ENCODE results near the gene SEPTIN8. TPM values are rescaled to one million over a fixed set of nuclear protein-coding genes. Genes with fewer than 3 reads are reported as not detected.
A peak's percentile ranks its signal among the peaks of the same experiment; 100 is the strongest.

The SEPTIN8 gene
- total RNA-seq, 4 donors from 2014 or later: 31.9 to 44.9 (median 38.3) TPM

DNA sequence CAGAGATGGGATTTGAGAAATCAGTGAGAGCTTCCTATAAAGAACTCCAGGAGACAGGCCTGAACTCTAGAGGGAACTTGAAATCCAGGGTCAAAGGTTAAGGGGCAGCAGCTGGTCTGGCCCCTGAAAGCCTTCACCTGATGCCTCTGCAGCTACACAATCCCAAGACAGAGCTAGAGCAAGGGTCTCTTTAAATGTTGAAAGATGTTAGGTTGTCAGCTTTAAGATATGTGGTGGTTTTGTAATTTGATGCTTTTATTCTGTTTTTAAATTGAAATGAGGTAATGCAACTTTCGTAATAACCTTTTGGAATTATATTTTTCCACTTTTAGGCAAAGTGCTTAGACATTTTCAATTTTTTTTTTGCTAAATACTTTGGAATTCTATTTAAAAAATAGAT is 38.4 kb upstream of the SEPTIN8 start:
- intact Hi-C loops (cut with DNase I): loop anchor here (10.0 kb wide), 1 partner anchor 291 kb away; no protein-coding TSS in a partner anchor
- peaks cover 15 to 31% (median 18%) of the 10 kb centered on the region in 3 donors for H3K4me1 ChIP-seq
- peaks cover 6 to 58% (median 14%) of the 10 kb centered on the region in 4 donors for H3K27me3 ChIP-seq
- H3K27ac ChIP-seq: no peak overlapping the region
- DNase-seq: no peak
- no peak overlapping the region for H3K4me3 ChIP-seq
- WGBS, 2 donors: 88 to 97% methylated on average over 1 of the region's 1 CpG
- TF ChIP-seq POLR2A (IDR thresholded peaks at IDR 0.05): no peak
- TF ChIP-seq, protein P1, sequence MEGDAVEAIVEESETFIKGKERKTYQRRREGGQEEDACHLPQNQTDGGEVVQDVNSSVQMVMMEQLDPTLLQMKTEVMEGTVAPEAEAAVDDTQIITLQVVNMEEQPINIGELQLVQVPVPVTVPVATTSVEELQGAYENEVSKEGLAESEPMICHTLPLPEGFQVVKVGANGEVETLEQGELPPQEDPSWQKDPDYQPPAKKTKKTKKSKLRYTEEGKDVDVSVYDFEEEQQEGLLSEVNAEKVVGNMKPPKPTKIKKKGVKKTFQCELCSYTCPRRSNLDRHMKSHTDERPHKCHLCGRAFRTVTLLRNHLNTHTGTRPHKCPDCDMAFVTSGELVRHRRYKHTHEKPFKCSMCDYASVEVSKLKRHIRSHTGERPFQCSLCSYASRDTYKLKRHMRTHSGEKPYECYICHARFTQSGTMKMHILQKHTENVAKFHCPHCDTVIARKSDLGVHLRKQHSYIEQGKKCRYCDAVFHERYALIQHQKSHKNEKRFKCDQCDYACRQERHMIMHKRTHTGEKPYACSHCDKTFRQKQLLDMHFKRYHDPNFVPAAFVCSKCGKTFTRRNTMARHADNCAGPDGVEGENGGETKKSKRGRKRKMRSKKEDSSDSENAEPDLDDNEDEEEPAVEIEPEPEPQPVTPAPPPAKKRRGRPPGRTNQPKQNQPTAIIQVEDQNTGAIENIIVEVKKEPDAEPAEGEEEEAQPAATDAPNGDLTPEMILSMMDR (IDR thresholded peaks at IDR 0.05): no peak
- no peaks in the 10 kb centered on the region for H3K9me3 ChIP-seq
- H3K36me3 ChIP-seq: no peaks in the 10 kb centered on the region

DNA sequence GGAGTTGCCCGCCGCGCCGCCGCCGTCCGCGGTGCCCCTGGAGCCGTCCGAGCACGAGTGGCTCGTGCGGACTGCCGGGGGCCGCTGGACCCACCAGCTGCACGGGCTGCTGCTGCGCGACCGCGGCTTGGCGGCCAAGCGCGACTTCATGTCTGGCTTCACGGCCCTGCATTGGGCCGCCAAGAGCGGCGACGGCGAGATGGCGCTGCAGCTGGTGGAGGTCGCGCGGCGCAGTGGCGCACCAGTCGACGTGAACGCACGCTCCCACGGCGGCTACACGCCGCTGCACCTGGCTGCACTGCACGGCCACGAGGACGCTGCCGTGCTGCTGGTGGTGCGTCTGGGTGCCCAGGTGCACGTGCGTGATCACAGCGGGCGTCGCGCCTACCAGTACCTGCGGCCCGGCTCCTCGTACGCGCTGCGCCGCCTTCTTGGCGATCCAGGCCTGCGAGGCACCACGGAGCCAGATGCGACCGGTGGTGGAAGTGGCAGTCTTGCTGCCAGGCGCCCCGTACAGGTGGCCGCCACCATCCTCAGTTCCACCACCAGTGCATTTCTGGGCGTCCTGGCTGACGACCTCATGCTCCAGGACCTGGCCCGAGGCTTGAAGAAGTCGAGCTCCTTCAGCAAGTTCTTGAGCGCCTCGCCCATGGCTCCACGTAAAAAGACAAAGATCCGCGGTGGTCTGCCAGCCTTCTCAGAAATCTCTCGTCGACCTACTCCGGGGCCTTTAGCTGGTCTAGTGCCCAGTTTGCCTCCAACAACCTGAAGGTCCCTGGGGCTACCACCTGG is 37.7 kb upstream of the SEPTIN8 start:
- H3K9me3 ChIP-seq: no peaks in the 10 kb centered on the region
- intact Hi-C loops (cut with DNase I): loop anchor here (10.0 kb wide), 1 partner anchor 290 kb away; no protein-coding TSS in a partner anchor
- 96% methylated on average over 12 to 19 of the region's 81 CpGs for WGBS, 2 donors

DNA sequence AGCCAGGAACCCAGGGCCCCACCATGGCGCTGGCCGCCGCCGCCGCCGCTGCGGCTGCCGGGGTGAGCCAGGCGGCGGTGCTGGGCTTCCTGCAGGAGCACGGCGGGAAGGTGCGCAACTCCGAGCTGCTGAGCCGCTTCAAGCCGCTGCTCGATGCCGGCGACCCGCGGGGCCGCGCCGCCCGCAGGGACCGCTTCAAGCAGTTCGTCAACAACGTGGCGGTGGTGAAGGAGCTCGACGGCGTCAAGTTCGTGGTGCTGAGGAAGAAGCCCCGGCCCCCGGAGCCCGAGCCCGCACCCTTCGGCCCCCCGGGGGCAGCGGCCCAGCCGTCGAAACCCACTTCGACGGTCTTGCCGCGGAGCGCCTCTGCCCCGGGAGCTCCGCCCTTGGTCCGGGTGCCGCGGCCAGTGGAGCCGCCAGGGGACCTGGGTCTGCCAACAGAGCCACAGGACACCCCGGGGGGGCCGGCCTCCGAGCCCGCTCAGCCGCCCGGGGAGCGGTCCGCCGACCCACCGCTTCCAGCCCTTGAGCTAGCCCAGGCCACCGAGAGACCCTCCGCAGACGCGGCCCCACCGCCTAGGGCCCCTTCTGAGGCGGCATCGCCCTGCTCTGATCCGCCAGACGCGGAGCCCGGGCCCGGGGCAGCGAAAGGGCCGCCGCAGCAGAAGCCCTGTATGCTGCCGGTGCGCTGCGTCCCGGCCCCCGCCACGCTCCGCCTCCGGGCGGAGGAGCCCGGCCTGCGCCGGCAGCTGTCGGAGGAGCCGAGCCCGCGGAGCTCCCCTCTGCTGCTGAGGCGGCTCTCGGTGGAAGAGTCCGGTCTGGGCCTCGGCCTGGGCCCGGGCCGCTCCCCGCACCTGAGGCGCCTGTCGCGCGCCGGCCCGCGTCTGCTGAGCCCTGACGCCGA is 36.8 kb upstream of the SEPTIN8 start:
- 4% methylated on average over 9 of the region's 110 CpGs; no CpG with 5 or more reads in 1 of the 2 donors for WGBS, 2 donors
- peak overlapping the region; percentile 35 to 69 (median 48) for H3K4me3 ChIP-seq
- H3K36me3 ChIP-seq: no peaks in the 10 kb centered on the region
- DNase-seq: no peak
- TF ChIP-seq POLR2A (IDR thresholded peaks at IDR 0.05): no peak
- TF ChIP-seq, protein P1 (IDR thresholded peaks at IDR 0.05): no peak
- H3K27me3 ChIP-seq: peaks cover 6 to 56% (median 14%) of the 10 kb centered on the region in 4 donors
- no peaks in the 10 kb centered on the region for H3K9me3 ChIP-seq
- H3K4me1 ChIP-seq: peaks cover 9 to 26% (median 18%) of the 10 kb centered on the region in 3 donors
- no peak overlapping the region for H3K27ac ChIP-seq
- intact Hi-C loops (cut with DNase I): loop anchor here (10.0 kb wide), 1 partner anchor 289 kb away; no protein-coding TSS in a partner anchor

More for the DNA sequence above, 37.7 kb upstream of the SEPTIN8 start:
- no peak for TF ChIP-seq POLR2A (IDR thresholded peaks at IDR 0.05)
- TF ChIP-seq, protein P1 (IDR thresholded peaks at IDR 0.05): no peak
- Histone ChIP-seq H3K4me3 (peak overlapping the region in 3 of 4 donors; percentile 35 to 69 (median 54)), H3K27ac (no peak overlapping the region), H3K36me3 (no peaks in the 10 kb centered on the region), H3K27me3 (peaks cover 6 to 60% (median 14%) of the 10 kb centered on the region in 4 donors), H3K4me1 (peaks cover 12 to 27% (median 18%) of the 10 kb centered on the region in 3 donors)
- no peak for DNase-seq

DNA sequence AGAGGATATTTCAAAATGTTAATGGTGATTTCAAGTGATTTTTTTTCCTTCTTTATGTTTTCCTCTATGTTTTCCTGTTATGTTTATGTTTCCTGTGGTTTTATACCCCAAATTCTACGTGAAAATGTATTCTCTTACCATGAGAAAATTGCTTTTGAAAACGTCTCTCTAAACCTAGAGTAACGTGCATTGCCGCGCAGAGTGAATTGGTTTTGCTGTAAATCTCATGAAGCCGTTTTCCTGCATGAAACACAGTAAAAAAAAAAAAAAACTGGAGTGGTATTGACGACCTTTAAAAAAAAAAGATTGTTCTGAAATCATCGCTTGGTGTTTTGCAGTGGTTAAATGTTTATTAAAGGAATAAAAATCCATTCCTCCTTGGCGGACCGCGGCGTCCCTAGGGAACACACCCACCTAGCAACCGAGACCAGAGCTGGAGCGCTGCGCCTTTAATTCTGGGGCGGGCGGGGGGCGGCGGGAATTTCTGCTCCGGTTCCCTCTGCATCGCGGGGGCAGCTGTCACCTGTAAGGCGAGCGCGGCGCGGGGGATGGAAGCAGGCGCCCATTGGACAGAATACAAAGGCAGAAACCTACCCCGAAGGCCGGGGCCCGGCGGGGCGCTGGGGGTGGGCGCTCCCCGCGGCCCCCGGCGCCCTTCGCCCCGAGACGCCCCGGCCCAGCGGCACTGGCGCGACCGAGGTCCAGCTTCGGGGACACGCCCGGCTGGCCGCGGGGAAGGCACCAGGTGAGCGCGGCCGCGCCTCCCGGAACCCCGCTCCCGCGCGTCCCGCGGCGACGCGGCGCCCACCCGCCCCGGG is 36.0 kb upstream of the SEPTIN8 start, which contains the start of gene SOWAHA:
Gene SOWAHA, plus strand, starts transcription at position 522 of the 818 bp plus-strand sequence. CDS start 320 bp downstream, outside the sequence.
- TF ChIP-seq POLR2A (IDR thresholded peaks at IDR 0.05): no peak
- TF ChIP-seq, protein P1 (IDR thresholded peaks at IDR 0.05): no peak
- 16 to 18% methylated on average over 14 to 15 of the region's 68 CpGs for WGBS, 2 donors
- DNase-seq: no peak

More for the DNA sequence above, 36.0 kb upstream of the SEPTIN8 start, which contains the start of gene SOWAHA:
- H3K4me1 ChIP-seq: peaks cover 9 to 35% (median 18%) of the 10 kb centered on the region in 3 donors
- H3K9me3 ChIP-seq: no peaks in the 10 kb centered on the region
- H3K36me3 ChIP-seq: no peaks in the 10 kb centered on the region
- H3K27ac ChIP-seq: no peak within 1 kb of the TSS
- intact Hi-C loops (cut with DNase I): loop anchor here (10.0 kb wide), 1 partner anchor 288 kb away; no protein-coding TSS in a partner anchor
- H3K4me3 ChIP-seq: peak within 1 kb of the TSS; percentile 35 to 69 (median 48)
- peaks cover 6 to 55% (median 14%) of the 10 kb centered on the region in 4 donors for H3K27me3 ChIP-seq
